GM18858 (cell line): ENCODE results near the gene FAM72B.
A peak's percentile ranks its signal among the peaks of the same experiment; 100 is the strongest.
"Not testable (repeated sequence)": the region's sequence is repeated elsewhere in the genome, so short reads cannot be mapped to it uniquely, and the experiment has no call there.

ENCODE experiments used
- ATAC-seq: cut with Tn5 transposase; IDR thresholded peaks from one replicate; pipeline ENCODE4 v1.9.1; 2021; ENCODE audit not compliant: unreplicated experiment

FAM72B gene

GRCh38 chr1:121155671-121156358 lies 28.3 kb downstream of the FAM72B start:
- ATAC-seq = not testable (repeated sequence)

DNA sequence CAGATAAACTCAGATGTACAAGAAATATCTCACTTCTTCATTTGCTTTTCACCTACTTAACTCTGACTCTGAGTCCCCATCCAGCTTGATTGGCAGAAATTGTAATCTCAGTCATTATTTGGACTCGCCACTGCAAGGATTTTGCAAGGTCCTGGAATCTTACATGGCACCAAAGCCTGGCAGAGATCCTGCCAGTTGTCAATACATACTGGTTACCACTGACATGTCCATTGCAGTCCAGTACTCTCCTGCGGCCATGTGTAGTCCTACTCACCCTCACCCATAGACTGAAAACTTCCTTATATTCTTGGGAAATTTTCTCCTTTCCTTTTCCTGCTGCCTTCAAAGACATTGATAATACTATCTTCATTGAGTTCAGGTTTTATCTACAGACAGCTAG lies 29.3 kb downstream of the FAM72B start:
- not testable (repeated sequence) for ATAC-seq

GRCh38 chr1:121152788-121153187 lies 31.4 kb downstream of the FAM72B start:
- ATAC-seq = not testable (repeated sequence)

GRCh38 chr1:121151294-121151693 lies 32.8 kb downstream of the FAM72B start:
- not testable (repeated sequence) for ATAC-seq

DNA sequence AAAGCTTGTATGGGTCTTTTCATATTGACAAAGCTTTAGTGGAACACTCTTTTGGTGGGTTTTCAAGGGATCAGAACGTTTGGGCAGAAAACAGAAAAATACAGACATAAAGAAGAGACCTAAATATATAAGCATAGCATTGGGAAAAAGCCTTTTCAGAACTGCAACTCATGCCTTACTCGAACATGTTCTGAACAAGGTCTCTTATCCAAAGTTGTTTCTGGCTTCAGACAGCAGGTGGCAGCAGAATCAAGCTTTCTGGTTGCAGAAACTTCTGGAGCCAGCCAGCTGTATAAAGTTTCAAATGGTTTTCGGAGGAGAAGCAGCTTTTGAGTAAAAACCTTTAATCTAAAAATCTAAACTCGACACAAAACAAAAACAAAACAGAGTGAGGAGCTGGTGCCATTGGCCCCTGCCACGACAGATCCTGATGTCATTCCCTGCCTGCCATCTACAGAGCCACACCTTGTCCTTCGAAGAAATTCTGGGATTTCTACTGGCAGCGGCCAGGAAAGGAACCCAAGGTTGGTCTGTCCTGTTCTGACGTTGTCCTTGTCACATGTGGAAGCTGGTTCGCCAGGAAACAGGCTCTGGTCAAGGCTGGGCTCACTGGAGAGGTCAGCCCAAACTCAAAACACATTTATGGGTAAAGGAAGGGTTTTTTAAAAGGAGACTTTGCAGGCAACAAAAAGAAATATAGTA lies 35.5 kb downstream of the FAM72B start:
- peak; percentile 51 for ATAC-seq

- ATAC-seq = not testable (repeated sequence)
These were observed 43.7 kb downstream of the FAM72B start for GRCh38 chr1:121140393-121140792.

- ATAC-seq = not testable (repeated sequence)
These were observed 52.6 kb downstream of the FAM72B start for GRCh38 chr1:121131494-121131893.

- ATAC-seq = not testable (repeated sequence)
These were observed 65.7 kb downstream of the FAM72B start for GRCh38 chr1:121118480-121118824.
